ENCODE results near the gene THBD.

THBD gene

DNA sequence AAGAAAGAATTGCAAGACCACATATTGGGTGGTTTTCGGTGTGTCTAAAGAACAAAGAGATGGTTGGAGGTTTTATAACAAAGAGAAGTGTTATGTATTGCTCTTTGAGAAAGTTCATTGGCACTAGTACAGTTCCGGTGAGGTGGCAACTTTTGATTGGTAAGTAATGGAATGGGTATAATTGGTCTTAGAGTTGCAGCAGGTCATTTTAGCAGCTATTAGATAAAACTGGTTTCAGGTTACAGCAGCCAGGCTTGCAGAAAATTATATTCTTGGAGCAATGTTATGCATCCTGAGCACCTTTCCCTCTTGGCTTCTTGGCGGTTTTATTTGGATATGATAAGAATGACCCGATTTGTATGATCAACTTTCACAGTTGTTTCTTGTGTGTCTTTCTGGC lies 26.6 kb downstream of the THBD start:
- no peak for DNase-seq (ENCODE audit: low read depth, low spot score)
- Histone ChIP-seq H3K36me3 (ENCODE audit: insufficient read depth, low read length) (no peaks in the 10 kb centered on the region), H3K9ac (ENCODE audit: insufficient read length) (no peak overlapping the region), H3K27ac (no peak overlapping the region), H3K9me3 (ENCODE audit: low read depth, low read length) (no peaks in the 10 kb centered on the region), H3K4me3 (no peak overlapping the region)
- TF ChIP-seq POLR2AphosphoS5 (IDR thresholded peaks at IDR 0.05; ENCODE audit: borderline replicate concordance, low read depth, low read length) = no peak
- no peak for TF ChIP-seq EZH2 (IDR thresholded peaks at IDR 0.05)
- TF ChIP-seq FOXP2 (optimal IDR thresholded peaks at IDR 0.05; ENCODE audit: control extremely low read depth, extremely low read length, insufficient read depth) = no peak

DNA sequence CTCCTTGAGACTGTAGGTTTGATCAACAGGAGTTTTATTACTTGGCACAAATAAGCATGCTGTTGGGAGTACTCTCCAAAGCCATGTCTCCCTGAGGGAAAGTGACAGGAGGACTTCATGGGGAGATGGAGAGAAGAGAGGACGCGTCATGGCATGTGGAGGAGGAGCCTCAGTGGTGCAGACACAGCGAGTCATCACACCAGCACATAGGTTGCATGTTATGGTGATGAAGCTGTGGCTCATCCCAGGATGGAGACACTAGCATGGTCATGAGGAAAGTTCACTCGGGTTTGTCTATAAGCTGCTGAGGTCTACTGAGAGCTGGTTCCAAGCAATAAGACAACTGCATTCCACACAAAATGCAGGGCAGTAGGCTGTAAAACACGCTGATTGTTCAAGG lies 27.5 kb downstream of the THBD start:
- H3K27ac ChIP-seq = no peak overlapping the region
- no peak for DNase-seq (ENCODE audit: low read depth, low spot score)
- H3K9ac ChIP-seq (ENCODE audit: insufficient read length) = no peak overlapping the region
- H3K9me3 ChIP-seq (ENCODE audit: low read depth, low read length) = no peaks in the 10 kb centered on the region
- TF ChIP-seq POLR2AphosphoS5 (IDR thresholded peaks at IDR 0.05; ENCODE audit: borderline replicate concordance, low read depth, low read length) = no peak
- no peak for TF ChIP-seq EZH2 (IDR thresholded peaks at IDR 0.05)
- TF ChIP-seq FOXP2 (optimal IDR thresholded peaks at IDR 0.05; ENCODE audit: control extremely low read depth, extremely low read length, insufficient read depth) = no peak
- H3K4me3 ChIP-seq = no peak overlapping the region
- no peaks in the 10 kb centered on the region for H3K36me3 ChIP-seq (ENCODE audit: insufficient read depth, low read length)

DNA sequence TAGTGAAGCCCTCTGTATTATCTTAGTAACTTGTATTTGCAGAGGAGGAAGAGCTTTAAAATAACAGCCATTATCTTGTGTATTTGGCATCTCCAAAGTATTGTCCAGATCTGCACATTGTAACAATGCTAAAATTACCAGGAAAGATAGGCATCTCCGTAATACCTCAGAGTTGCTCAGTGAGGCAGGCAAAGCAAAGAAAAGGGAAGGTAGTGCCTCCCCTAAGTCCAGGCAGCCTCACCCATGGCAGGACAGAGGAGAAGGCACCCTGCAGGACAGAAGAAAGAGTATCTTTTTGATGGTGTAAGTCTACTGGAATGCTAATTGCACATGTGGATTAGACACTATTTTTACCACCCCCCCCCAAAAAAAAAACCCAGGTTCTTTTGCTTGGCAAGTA lies 27.9 kb downstream of the THBD start:
- DNase-seq (ENCODE audit: low read depth, low spot score) = no peak
- Histone ChIP-seq H3K36me3 (ENCODE audit: insufficient read depth, low read length) (no peaks in the 10 kb centered on the region), H3K4me3 (no peak overlapping the region), H3K27ac (no peak overlapping the region), H3K9ac (ENCODE audit: insufficient read length) (no peak overlapping the region), H3K9me3 (ENCODE audit: low read depth, low read length) (no peaks in the 10 kb centered on the region)
- TF ChIP-seq POLR2AphosphoS5 (IDR thresholded peaks at IDR 0.05; ENCODE audit: borderline replicate concordance, low read depth, low read length) = no peak
- no peak for TF ChIP-seq FOXP2 (optimal IDR thresholded peaks at IDR 0.05; ENCODE audit: control extremely low read depth, extremely low read length, insufficient read depth)
- no peak for TF ChIP-seq EZH2 (IDR thresholded peaks at IDR 0.05)

DNA sequence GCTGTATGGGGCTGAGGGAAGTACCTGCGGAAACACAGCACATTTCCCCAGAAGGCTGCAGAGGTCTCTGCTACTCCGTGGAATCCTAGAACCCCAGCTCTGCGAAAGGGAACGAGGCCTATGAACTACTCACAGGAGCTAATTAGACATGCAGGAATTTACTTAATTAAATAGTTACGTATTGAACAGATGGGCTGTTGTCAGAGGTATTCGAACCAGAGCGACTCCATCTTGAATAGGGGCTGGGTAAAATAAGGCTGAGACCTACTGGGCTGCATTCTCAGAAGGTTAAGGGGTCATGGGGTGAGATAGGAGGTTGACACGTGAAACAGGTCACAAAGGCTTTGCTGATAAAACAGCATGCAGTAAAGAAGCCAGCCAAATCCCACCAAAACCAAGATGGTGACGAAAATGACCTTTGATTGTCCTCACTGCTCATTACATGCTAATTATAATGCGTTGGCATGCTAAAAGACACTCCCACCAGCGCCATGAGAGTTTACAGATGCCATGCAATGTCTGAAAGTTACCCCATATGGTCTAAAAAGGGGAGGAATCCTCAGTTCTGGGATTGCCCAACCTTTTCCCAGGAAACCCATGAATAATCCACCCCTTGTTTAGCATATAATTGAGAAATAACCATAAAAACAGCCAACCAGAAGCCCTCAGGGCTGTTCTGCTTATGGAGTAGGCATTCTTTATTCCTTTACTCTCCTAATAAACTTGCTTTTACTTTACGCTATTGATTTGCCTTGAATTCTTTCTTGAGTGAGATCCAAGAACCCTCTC lies 29.0 kb downstream of the THBD start:
- no peak overlapping the region for H3K9ac ChIP-seq (ENCODE audit: insufficient read length)
- no peaks in the 10 kb centered on the region for H3K9me3 ChIP-seq (ENCODE audit: low read depth, low read length)
- no peak overlapping the region for H3K4me3 ChIP-seq
- peak; percentile 16 for DNase-seq (ENCODE audit: low read depth, low spot score)
- no peak overlapping the region for H3K27ac ChIP-seq
- no peaks in the 10 kb centered on the region for H3K36me3 ChIP-seq (ENCODE audit: insufficient read depth, low read length)
- no peak for TF ChIP-seq FOXP2 (optimal IDR thresholded peaks at IDR 0.05; ENCODE audit: control extremely low read depth, extremely low read length, insufficient read depth)
- TF ChIP-seq EZH2 (IDR thresholded peaks at IDR 0.05) = no peak
- no peak for TF ChIP-seq POLR2AphosphoS5 (IDR thresholded peaks at IDR 0.05; ENCODE audit: borderline replicate concordance, low read depth, low read length)

DNA sequence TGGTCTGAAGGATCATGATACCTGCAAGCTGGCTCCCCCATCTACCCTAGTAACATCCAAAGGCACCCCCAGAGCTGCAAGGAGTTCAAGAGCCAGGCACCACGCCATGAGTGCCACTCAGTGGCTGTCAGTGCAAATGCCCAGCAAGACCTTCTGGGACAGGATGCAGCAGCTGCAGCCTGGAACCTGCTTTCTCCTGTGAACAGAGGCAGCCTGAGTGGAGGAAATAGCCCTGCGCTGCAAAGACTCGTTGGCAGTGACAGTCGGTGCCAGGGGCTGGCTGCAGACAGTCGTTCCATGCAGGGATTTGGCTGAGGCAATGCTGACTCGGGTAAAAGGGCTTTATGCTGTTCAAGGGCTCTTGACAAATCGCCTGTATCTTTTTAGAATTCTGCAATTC lies 30.1 kb downstream of the THBD start:
- TF ChIP-seq EZH2 (IDR thresholded peaks at IDR 0.05) (no peak), FOXP2 (optimal IDR thresholded peaks at IDR 0.05; ENCODE audit: control extremely low read depth, extremely low read length, insufficient read depth) (no peak)
- no peaks in the 10 kb centered on the region for H3K9me3 ChIP-seq (ENCODE audit: low read depth, low read length)

DNA sequence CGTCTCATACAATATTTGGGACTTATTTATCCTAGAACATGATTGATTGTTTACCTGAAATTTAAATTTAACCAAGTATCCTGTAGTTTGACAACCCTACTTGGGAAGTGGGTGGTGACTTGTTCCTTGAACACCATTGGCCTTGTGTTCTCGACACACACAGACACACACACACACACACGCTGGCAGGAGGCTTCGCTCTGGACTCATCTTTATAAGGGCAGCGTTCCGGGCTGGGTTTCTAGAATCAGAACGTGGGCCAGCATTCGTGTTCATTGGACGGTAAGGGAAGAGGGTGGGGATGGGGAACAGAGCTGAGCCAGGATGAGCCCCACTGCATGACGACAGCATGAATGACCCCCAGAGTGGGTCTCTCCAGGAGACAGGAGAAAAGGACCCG lies 30.5 kb downstream of the THBD start:
- no peak overlapping the region for H3K9ac ChIP-seq (ENCODE audit: insufficient read length)
- TF ChIP-seq FOXP2 (optimal IDR thresholded peaks at IDR 0.05; ENCODE audit: control extremely low read depth, extremely low read length, insufficient read depth) = no peak
- no peak for TF ChIP-seq EZH2 (IDR thresholded peaks at IDR 0.05)

More for the DNA sequence above, 30.1 kb downstream of the THBD start:
- Histone ChIP-seq H3K4me3 (no peak overlapping the region), H3K36me3 (ENCODE audit: insufficient read depth, low read length) (no peaks in the 10 kb centered on the region), H3K27ac (no peak overlapping the region), H3K9ac (ENCODE audit: insufficient read length) (no peak overlapping the region)
- DNase-seq (ENCODE audit: low read depth, low spot score) = no peak

DNA sequence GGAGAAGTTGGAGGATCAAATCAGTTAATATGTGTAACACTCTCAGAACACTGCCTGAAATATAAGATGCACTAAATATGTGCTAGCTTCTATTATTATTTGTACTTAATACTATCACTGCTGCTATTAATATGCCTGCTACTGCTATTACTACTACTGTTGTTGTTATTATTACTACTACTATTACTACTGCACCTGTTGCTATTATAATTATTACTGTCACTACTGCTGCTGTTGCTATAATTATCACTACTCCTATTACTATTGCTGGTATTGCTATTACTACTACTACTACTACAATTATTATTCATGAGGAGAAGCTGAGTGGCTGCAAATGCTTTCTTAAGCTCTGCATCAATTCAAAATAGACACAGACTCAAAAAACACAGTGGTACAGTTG lies 31.0 kb downstream of the THBD start:
- no peak for DNase-seq (ENCODE audit: low read depth, low spot score)
- TF ChIP-seq POLR2AphosphoS5 (IDR thresholded peaks at IDR 0.05; ENCODE audit: borderline replicate concordance, low read depth, low read length) (no peak), FOXP2 (optimal IDR thresholded peaks at IDR 0.05; ENCODE audit: control extremely low read depth, extremely low read length, insufficient read depth) (no peak), EZH2 (IDR thresholded peaks at IDR 0.05) (no peak)
- Histone ChIP-seq H3K9ac (ENCODE audit: insufficient read length) (no peak overlapping the region), H3K4me3 (no peak overlapping the region), H3K27ac (no peak overlapping the region), H3K36me3 (ENCODE audit: insufficient read depth, low read length) (no peaks in the 10 kb centered on the region), H3K9me3 (ENCODE audit: low read depth, low read length) (no peaks in the 10 kb centered on the region)

More for the DNA sequence above, 30.5 kb downstream of the THBD start:
- Histone ChIP-seq H3K9me3 (ENCODE audit: low read depth, low read length) (no peaks in the 10 kb centered on the region), H3K36me3 (ENCODE audit: insufficient read depth, low read length) (no peaks in the 10 kb centered on the region), H3K4me3 (no peak overlapping the region), H3K27ac (no peak overlapping the region)
- no peak for DNase-seq (ENCODE audit: low read depth, low spot score)

DNA sequence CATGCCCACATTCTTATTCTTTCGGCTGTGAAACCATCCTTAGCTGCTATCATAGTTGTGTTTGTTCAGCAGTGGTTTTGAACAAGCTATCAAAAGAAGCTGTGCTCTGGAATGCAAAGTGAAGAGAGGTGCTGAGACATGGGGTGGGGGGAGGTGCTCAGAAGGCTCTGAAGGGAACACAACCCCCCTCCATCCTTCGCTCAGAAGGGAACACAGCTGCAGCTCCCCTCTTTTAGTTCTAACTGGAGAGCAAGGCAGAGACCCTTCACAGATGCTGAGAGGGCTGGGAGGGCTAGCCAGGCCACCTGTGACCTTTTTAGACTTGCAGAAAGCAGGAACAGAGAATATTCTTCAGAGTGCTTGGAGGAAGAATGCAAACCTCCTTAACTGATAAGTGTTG lies 32.0 kb downstream of the THBD start:
- H3K27ac ChIP-seq = no peak overlapping the region
- no peak for TF ChIP-seq EZH2 (IDR thresholded peaks at IDR 0.05)
- TF ChIP-seq POLR2AphosphoS5 (IDR thresholded peaks at IDR 0.05; ENCODE audit: borderline replicate concordance, low read depth, low read length) = no peak
- no peak for TF ChIP-seq FOXP2 (optimal IDR thresholded peaks at IDR 0.05; ENCODE audit: control extremely low read depth, extremely low read length, insufficient read depth)
- H3K9ac ChIP-seq (ENCODE audit: insufficient read length) = no peak overlapping the region
- no peak overlapping the region for H3K4me3 ChIP-seq
- H3K9me3 ChIP-seq (ENCODE audit: low read depth, low read length) = no peaks in the 10 kb centered on the region
- no peak for DNase-seq (ENCODE audit: low read depth, low spot score)
- H3K36me3 ChIP-seq (ENCODE audit: insufficient read depth, low read length) = no peaks in the 10 kb centered on the region

DNA sequence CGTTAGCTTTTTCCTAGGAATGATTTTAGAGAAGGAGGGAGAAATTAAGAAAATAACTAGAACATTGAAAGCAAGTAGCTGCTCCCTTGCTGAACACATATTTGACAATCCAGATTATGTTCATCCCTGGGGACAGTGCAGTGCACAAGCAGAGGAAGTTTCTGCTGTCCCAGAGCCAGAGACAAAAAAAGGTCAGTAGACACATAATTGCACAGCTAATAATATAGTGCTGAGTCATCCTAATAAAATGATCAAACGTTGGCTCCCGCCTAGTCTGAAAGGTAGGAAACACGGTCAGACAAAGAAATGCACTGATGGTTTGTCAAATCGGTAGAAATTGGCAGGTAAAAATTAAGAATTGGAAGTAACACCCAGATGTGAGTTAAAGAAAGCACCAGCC lies 36.0 kb downstream of the THBD start:
- H3K9ac ChIP-seq (ENCODE audit: insufficient read length) = no peak overlapping the region
- H3K4me3 ChIP-seq = no peak overlapping the region
- no peak for DNase-seq (ENCODE audit: low read depth, low spot score)
- no peak overlapping the region for H3K27ac ChIP-seq
- H3K9me3 ChIP-seq (ENCODE audit: low read depth, low read length) = no peaks in the 10 kb centered on the region
- TF ChIP-seq FOXP2 (optimal IDR thresholded peaks at IDR 0.05; ENCODE audit: control extremely low read depth, extremely low read length, insufficient read depth) = no peak
- TF ChIP-seq POLR2AphosphoS5 (IDR thresholded peaks at IDR 0.05; ENCODE audit: borderline replicate concordance, low read depth, low read length) = no peak
- TF ChIP-seq EZH2 (IDR thresholded peaks at IDR 0.05) = no peak
- no peaks in the 10 kb centered on the region for H3K36me3 ChIP-seq (ENCODE audit: insufficient read depth, low read length)
